HCT116 (cell line): ENCODE measurements around the gene ELK3.

Source experiments
- CTCF ChIP-seq, 3 experiments: fragments of 200-600 bp in 1 of 3; sonication (generic) in 1 of 3; IDR thresholded peaks in 2 of 3; conservative IDR thresholded peaks in 1 of 3; 2 replicates each; pipeline ENCODE4 v1.5.1; 2012 to 2017; ENCODE audit warnings: low read depth in 2 of 3, low read length in 2 of 3, antibody characterized with exemption in 1 of 3, borderline replicate concordance in 1 of 3, control low read depth in 1 of 3, mild to moderate bottlenecking in 1 of 3, mixed read lengths in 1 of 3, mixed run types in 1 of 3, moderate library complexity in 1 of 3; ENCODE audit not compliant: insufficient read depth in 1 of 3
- POLR2AphosphoS5 ChIP-seq: IDR thresholded peaks from 2 replicates; pipeline ENCODE4 v1.6.1; 2011; ENCODE audit warnings: mild to moderate bottlenecking, low read depth, low read length, moderate library complexity

DNA sequence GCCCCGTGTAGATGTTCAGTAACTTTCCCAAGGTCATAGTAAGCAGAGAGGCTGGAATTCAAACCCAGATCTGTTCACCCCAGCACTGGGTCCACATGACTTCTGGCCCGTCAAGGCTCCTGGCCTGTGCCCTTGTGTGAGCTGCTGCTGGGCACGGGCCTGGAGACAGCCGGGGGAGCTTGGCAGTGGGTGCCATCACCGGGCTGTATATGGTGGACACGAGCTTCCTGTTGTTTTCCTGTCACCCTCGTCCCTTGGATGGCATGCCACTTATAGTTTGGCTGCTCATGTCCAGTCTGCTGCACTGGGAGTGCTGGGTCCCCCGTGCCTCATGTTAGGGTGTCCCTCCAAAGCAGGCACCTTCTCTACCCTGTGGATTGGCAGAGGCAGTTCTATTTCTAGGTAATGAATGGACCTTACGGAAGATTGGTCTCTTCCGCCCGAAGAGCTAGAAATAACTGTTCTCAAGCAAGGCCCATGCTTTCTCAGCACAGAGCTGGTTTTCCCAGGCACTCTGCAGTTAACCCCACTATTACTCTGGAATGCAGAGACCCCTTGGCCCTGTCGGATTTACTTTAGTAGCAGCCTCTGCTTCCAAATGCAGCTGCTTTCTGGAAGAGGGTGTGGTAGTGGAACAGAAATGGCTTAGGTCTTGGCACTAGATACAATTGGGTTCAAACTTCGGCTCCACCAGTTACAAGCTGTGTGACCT lies 44.3 kb downstream of the ELK3 start:
- TF ChIP-seq CTCF (IDR thresholded peaks at IDR 0.05 in 2 of 3, conservative IDR thresholded peaks at IDR 0.05 in 1 of 3; ENCODE audit: borderline replicate concordance in 1 of 3, insufficient read depth in 1 of 3, low read depth in 2 of 3, low read length in 2 of 3) (no peak), POLR2AphosphoS5 (no peak)
